H1 (cell line): ENCODE data around the gene GCH1. TPM values are rescaled to one million over a fixed set of nuclear protein-coding genes. Genes with fewer than 3 reads are reported as not detected.

ENCODE experiments used
- ASH2L ChIP-seq: fragments of 200-600, 300-600 bp; sonication (generic); IDR thresholded peaks from one replicate; pipeline ENCODE4 v1.7.1; 2017; ENCODE audit warnings: low read length
- BACH1 ChIP-seq: IDR thresholded peaks from 2 replicates; pipeline ENCODE4 v1.6.1; 2012; ENCODE audit warnings: low read length, improper control_type of control experiment
- CBX5 ChIP-seq: fragments of 300-800, 300-1000 bp; sonication (generic); IDR thresholded peaks from 2 replicates; pipeline ENCODE4 v1.7.1; 2016; ENCODE audit warnings: antibody characterized with exemption, low read length, low read depth
- CBX8 ChIP-seq: fragments of 300-800, 300-1000 bp; sonication (generic); IDR thresholded peaks from 2 replicates; pipeline ENCODE4 v1.7.1; 2016; ENCODE audit warnings: low read depth, low read length, borderline replicate concordance
- CTCF ChIP-seq, 3 experiments: IDR thresholded peaks; 1 replicate in 2 of 3; 2 replicates in 1 of 3; pipeline versions ENCODE4 v1.5.1 to v1.6.1; 2011; ENCODE audit warnings: low read length in 3 of 3, mild to moderate bottlenecking in 3 of 3, inconsistent platforms in 2 of 3, low read depth in 1 of 3, moderate library complexity in 1 of 3; ENCODE audit not compliant: insufficient read depth in 1 of 3; ENCODE audit errors: control extremely low read depth in 1 of 3
- EZH2 ChIP-seq: fragments of 200-600 bp; sonication (generic); IDR thresholded peaks from 2 replicates; pipeline ENCODE4 v1.7.1; 2012; ENCODE audit warnings: low read depth, mild to moderate bottlenecking, moderate library complexity, low read length, inconsistent platforms; ENCODE audit not compliant: severe bottlenecking
- GABPA ChIP-seq: IDR thresholded peaks from 2 replicates; pipeline ENCODE4 v1.6.1; 2011; ENCODE audit warnings: mild to moderate bottlenecking, low read length, moderate library complexity, borderline replicate concordance; ENCODE audit not compliant: insufficient read depth
- GTF2F1 ChIP-seq: IDR thresholded peaks from 2 replicates; pipeline ENCODE4 v1.6.1; 2012; ENCODE audit warnings: low read depth, low read length, improper control_type of control experiment, borderline replicate concordance
- KDM1A ChIP-seq: fragments of 200-600, 300-600 bp; sonication (generic); IDR thresholded peaks from 2 replicates; pipeline ENCODE4 v1.7.1; 2016; ENCODE audit warnings: mild to moderate bottlenecking, low read length, borderline replicate concordance
- KDM4A ChIP-seq: IDR thresholded peaks from one replicate; pipeline ENCODE4 v1.7.1; 2012; ENCODE audit warnings: low read depth, mild to moderate bottlenecking, moderate library complexity, low read length, inconsistent platforms; ENCODE audit not compliant: severe bottlenecking
- KDM5A ChIP-seq: fragments of 200-600 bp; IDR thresholded peaks from 2 replicates; pipeline ENCODE4 v1.7.1; 2012; ENCODE audit warnings: mild to moderate bottlenecking, low read length, inconsistent platforms, mixed read lengths
- MAX ChIP-seq: IDR thresholded peaks from 2 replicates; pipeline ENCODE4 v1.6.1; 2012; ENCODE audit warnings: inconsistent platforms
- PHF8 ChIP-seq: fragments of 200-600 bp; sonication (generic); conservative IDR thresholded peaks from 2 replicates; pipeline ENCODE4 v1.7.1; 2012; ENCODE audit warnings: low read depth, mild to moderate bottlenecking, inconsistent platforms, low read length, moderate library complexity
- RNF2 ChIP-seq: fragments of 200-900, 300-1000 bp; sonication (generic); IDR thresholded peaks from 2 replicates; pipeline ENCODE4 v1.7.1; 2016; ENCODE audit warnings: borderline replicate concordance, low read depth, mild to moderate bottlenecking, antibody characterized with exemption, low read length; ENCODE audit not compliant: poor library complexity, severe bottlenecking; ENCODE audit errors: missing control alignments
- SAP30 ChIP-seq: fragments of 300-600 bp; sonication (generic); IDR thresholded peaks from 2 replicates; pipeline ENCODE4 v1.7.1; 2012; ENCODE audit warnings: low read length, moderate library complexity, mild to moderate bottlenecking, inconsistent platforms; ENCODE audit not compliant: insufficient read depth, insufficient replicate concordance
- SIX5 ChIP-seq: IDR thresholded peaks from 2 replicates; pipeline ENCODE4 v1.6.1; 2011; ENCODE audit warnings: mild to moderate bottlenecking, low read depth, low read length
- SRF ChIP-seq: IDR thresholded peaks from 2 replicates; pipeline ENCODE4 v1.6.1; 2011; ENCODE audit warnings: mild to moderate bottlenecking, low read depth, low read length, moderate library complexity
- TAF1 ChIP-seq: IDR thresholded peaks from 2 replicates; pipeline ENCODE4 v1.6.1; 2011; ENCODE audit warnings: mild to moderate bottlenecking, low read depth, low read length
- TAF7 ChIP-seq: optimal IDR thresholded peaks from 2 replicates; pipeline ENCODE3; 2011; ENCODE audit warnings: low read depth, mild to moderate bottlenecking, inconsistent platforms, low read length, moderate library complexity, borderline replicate concordance
- YY1 ChIP-seq: IDR thresholded peaks from 2 replicates; pipeline ENCODE4 v1.6.1; 2011; ENCODE audit warnings: low read depth, mild to moderate bottlenecking, low read length
- polyA plus RNA-seq, 7 experiments: library from polyadenylated mRNA; depleted of rRNA in 3 of 7; stranded (reverse) in 5 of 7; unstranded in 2 of 7; fragments of >200 nt in 5 of 7; fragments of 200-250 nt in 2 of 7; gene quantifications; 1 replicate in 5 of 7; 2 replicates in 1 of 7; 4 replicates in 1 of 7; pipeline versions ENCODE4 v1.2.1 to v1.2.3, GENCODE V29; 2011 to 2013; ENCODE audit warnings: missing spikeins in 2 of 7, mixed read lengths in 2 of 7
- total RNA-seq: library from RNA; stranded (reverse); fragmentation: NEBNext Ultra II Directional; extraction: Animal tissue kit (Norgen Biotek cat#: 25700); gene quantifications from 2 replicates; pipeline ENCODE4 v1.2.1, GENCODE V29; 2021

Gene GCH1
- total and polyA plus RNA-seq, 2 of the 8 experiments (the other 6 are each of a cell fraction or from before 2014, with no cell fraction given), result 7.3 to 7.9 TPM

GRCh38 chr14:54902521-54903420, at the start of gene GCH1 (continued):
- TF ChIP-seq SRF (no peak), PHF8 (peak; percentile 92), SAP30 (no peak), GTF2F1 (peak; percentile 74), TAF1 (peak; percentile 90), ASH2L (peak; percentile 36), MAX (0 out of 2 replicates have a peak, but pooled peaks have one; percentile 18), BACH1 (no peak), TAF7 (peak; percentile 81), KDM1A (no peak), YY1 (no peak), KDM4A (peak; percentile 83), CBX5 (no peak), CTCF (IDR thresholded peaks at IDR 0.05; ENCODE audit: control extremely low read depth in 1 of 3, insufficient read depth in 1 of 3, low read depth in 1 of 3, low read length in 3 of 3) (peak in 2 of 3 experiments; percentile 26 to 44; a peak in 2 of 4 replicates), CBX8 (no peak), KDM5A (no peak), EZH2 (no peak), GABPA (no peak), SIX5 (no peak), RNF2 (no peak)
